GM12878 (cell line): Measurements from ENCODE around the gene CNTNAP2. TPM values are rescaled to one million over a fixed set of nuclear protein-coding genes. Genes with fewer than 3 reads are reported as not detected.

ENCODE experiments used
- ATAC-seq: fragments of 200-7000 bp; cut with Tn5 transposase; 3 replicates; pipeline ENCODE4 v1.9.1; 2020; ENCODE audit warnings: mild to moderate bottlenecking, moderate library complexity
- BruUV-seq: library from RNA; stranded (reverse); fragments of 400-500 nt; replicated peaks from 2 replicates; lab custom pipeline; 2021; lab: Mats Ljungman, UMichigan
- CTCF ChIA-PET: fragments of 300-600 bp; sonication (Branson Sonifier 250); formaldehyde crosslinking; extraction: SDS; loops from one replicate; lab custom pipeline; 2021; ENCODE audit warnings: inconsistent platforms; lab: Yijun Ruan, JAX
- POLR2A ChIA-PET: fragments of 350-600 bp; formaldehyde crosslinking; extraction: SDS; loops from one replicate; lab custom pipeline; 2021; ENCODE audit warnings: inconsistent platforms; lab: Charles Lee
- RAD21 ChIA-PET: fragments of 300-600 bp; sonication (Branson Sonifier 250); formaldehyde crosslinking; loops from one replicate; lab custom pipeline; 2023; ENCODE audit warnings: antibody characterized with exemption; ENCODE audit not compliant: unreplicated experiment; lab: Charles Lee
- SMC1A ChIA-PET: fragments of 300-600 bp; sonication (Branson Sonifier 250); formaldehyde crosslinking; loops from one replicate; lab custom pipeline; 2023; ENCODE audit not compliant: unreplicated experiment, uncharacterized antibody; lab: Charles Lee
- DNase-seq: peaks from one replicate; pipeline ENCODE4 v3.0.0-alpha.2; 2011; ENCODE audit warnings: low read depth, low spot score
- FAIRE-seq: peaks from 3 replicates; lab custom pipeline; 2011; peaks lifted over from hg19 to GRCh38; lab: Jason Lieb, UNC
- H2AFZ ChIP-seq: 2 replicates; pipeline ENCODE4 v1.6.0; 2011; ENCODE audit warnings: low read depth, low read length, control low read depth; ENCODE audit not compliant: control insufficient read depth
- H3K27ac ChIP-seq: 2 replicates; pipeline ENCODE4 v1.5.1; 2011; ENCODE audit warnings: control low read depth; ENCODE audit not compliant: control insufficient read depth, insufficient read depth
- H3K27me3 ChIP-seq, 2 experiments: replicated peaks in 1 of 2; 2 replicates each; pipeline versions ENCODE4 v1.6.0 to v1.6.1; 2011; ENCODE audit warnings: low read length in 1 of 2; ENCODE audit not compliant: control insufficient read depth in 2 of 2, insufficient read depth in 2 of 2
- H3K36me3 ChIP-seq, 2 experiments: 2 replicates each; pipeline ENCODE4 v1.5.1; 2011; ENCODE audit warnings: low read length in 1 of 2; ENCODE audit not compliant: control insufficient read depth in 2 of 2, insufficient read depth in 2 of 2
- H3K4me1 ChIP-seq: 2 replicates; pipeline ENCODE4 v1.6.1; 2011; ENCODE audit warnings: mild to moderate bottlenecking, low read length, moderate library complexity, mixed read lengths; ENCODE audit not compliant: control insufficient read depth, insufficient read depth
- H3K4me2 ChIP-seq: 2 replicates; pipeline ENCODE4 v1.6.0; 2011; ENCODE audit warnings: control low read depth; ENCODE audit not compliant: control insufficient read depth, insufficient read depth
- H3K4me3 ChIP-seq: fragments of 200-600 bp; sonication (generic); 2 replicates; pipeline ENCODE4 v1.5.1; 2016
- H3K79me2 ChIP-seq: 2 replicates; pipeline ENCODE4 v1.6.0; 2011; ENCODE audit warnings: low read length; ENCODE audit not compliant: control insufficient read depth, insufficient read depth
- H3K9ac ChIP-seq: 2 replicates; pipeline ENCODE4 v1.8.0; 2011; ENCODE audit warnings: low read length, control low read depth, mixed read lengths; ENCODE audit not compliant: control insufficient read depth, insufficient read depth
- H3K9me3 ChIP-seq: replicated peaks from 3 replicates; pipeline ENCODE4 v1.5.1; 2011; ENCODE audit warnings: mild to moderate bottlenecking, low read length; ENCODE audit not compliant: control insufficient read depth, insufficient read depth
- H4K20me1 ChIP-seq: 2 replicates; pipeline ENCODE4 v1.6.0; 2011; ENCODE audit not compliant: control insufficient read depth, insufficient read depth
- KDM1A ChIP-seq: fragments of 200-600 bp; sonication (generic); IDR thresholded peaks from 2 replicates; pipeline ENCODE4 v1.6.1; 2016; ENCODE audit warnings: borderline replicate concordance
- NR2C2 ChIP-seq: IDR thresholded peaks from 2 replicates; pipeline ENCODE4 v1.6.1; 2011; ENCODE audit warnings: borderline replicate concordance, low read depth; ENCODE audit not compliant: control insufficient read depth, insufficient read length
- NR2F1 ChIP-seq: fragments of 450-650 bp; conservative IDR thresholded peaks from 2 replicates; pipeline ENCODE4 v1.6.1; 2017; ENCODE audit warnings: mild to moderate bottlenecking
- PBX3 ChIP-seq: IDR thresholded peaks from 2 replicates; pipeline ENCODE4 v1.6.1; 2011; ENCODE audit warnings: mild to moderate bottlenecking, low read depth, low read length, moderate library complexity; ENCODE audit not compliant: insufficient replicate concordance
- RAD21 ChIP-seq: IDR thresholded peaks from 2 replicates; pipeline ENCODE4 v1.6.1; 2011; ENCODE audit warnings: mild to moderate bottlenecking, low read depth, low read length, moderate library complexity; ENCODE audit not compliant: insufficient read depth
- SMAD1 ChIP-seq: fragments of 450-650 bp; IDR thresholded peaks from 2 replicates; pipeline ENCODE4 v1.6.1; 2018; ENCODE audit warnings: mild to moderate bottlenecking, low read depth; ENCODE audit not compliant: partially characterized antibody
- SREBF2 ChIP-seq: IDR thresholded peaks from 2 replicates; pipeline ENCODE4 v1.6.1; 2012; ENCODE audit warnings: mild to moderate bottlenecking, low read length
- ZBTB33 ChIP-seq: fragments of 450-650 bp; IDR thresholded peaks from 2 replicates; pipeline ENCODE4 v1.6.1; 2017; ENCODE audit warnings: mild to moderate bottlenecking
- WGBS: methylation state at CpG from one replicate; pipeline ENCODE4 v1.1.6; 2016; ENCODE audit warnings: low lambda C conversion rate; ENCODE audit not compliant: insufficient replicate concordance, insufficient coverage; ENCODE audit errors: missing lambda C conversion rate; 5-methylcytosine and 5-hydroxymethylcytosine counted together
- in situ Hi-C: fragments of 300-500 bp; cut with MboI; formaldehyde crosslinking; loops from 9 replicates; pipeline ENCODE4 v1.14.3; 2018; ENCODE audit warnings: mixed read lengths
- intact Hi-C: fragments of 100-400 bp; cut with micrococcal nuclease; formaldehyde crosslinking; loops from one replicate; pipeline ENCODE4 v1.14.2; 2022; ENCODE audit not compliant: unreplicated experiment
- polyA plus RNA-seq, 11 experiments: library from polyadenylated mRNA; depleted of rRNA in 4 of 11; unstranded in 6 of 11; stranded (reverse) in 5 of 11; fragments of >200 nt; fragmentation: Nextera tagmentation in 4 of 11; fragmentation: Illumina TruSeq in 1 of 11; extraction: Ambion mirVana in 4 of 11; extraction: Trizol in 1 of 11; gene quantifications; 1 replicate in 1 of 11; 2 replicates in 10 of 11; pipeline versions ENCODE4 v1.2.1 to v1.2.3, GENCODE V29; 2011 to 2016; ENCODE audit warnings: inconsistent platforms in 2 of 11, missing spikeins in 2 of 11, low read depth in 1 of 11
- total RNA-seq, 4 experiments: library from RNA; depleted of rRNA in 3 of 4; stranded (reverse); fragments of >200 nt in 3 of 4; fragmentation: Illumina TruSeq in 1 of 4; extraction: Trizol in 1 of 4; gene quantifications; 2 replicates each; pipeline versions ENCODE4 v1.2.1 to v1.2.3, GENCODE V29; 2013 to 2021

The CNTNAP2 gene
- total and polyA plus RNA-seq, 10 of the 15 experiments (the other 5 are each of a cell fraction or from before 2014, with no cell fraction given): 0.03 to 0.08 (median 0.03) TPM; not detected in 7

GRCh38 chr7:146728611-146729010, 612.0 kb downstream of the CNTNAP2 start (continued):
- TF ChIP-seq PBX3 (no peak), NR2C2 (no peak), SMAD1 (no peak), NR2F1 (no peak), RAD21 (no peak)
- TF ChIP-seq, all 136 proteins: peak for 0

GRCh38 chr7:146731185-146731584, 614.6 kb downstream of the CNTNAP2 start:
- ChIA-PET RAD21 (no interaction called here), SMC1A (no interaction called here), POLR2A (no interaction called here), CTCF (no interaction called here)
- Histone ChIP-seq H3K27me3 (no peaks in the 10 kb centered on the region), H2AFZ (no peak overlapping the region), H3K36me3 (no peaks in the 10 kb centered on the region), H4K20me1 (no peaks in the 10 kb centered on the region), H3K9ac (no peak overlapping the region), H3K4me1 (no peaks in the 10 kb centered on the region), H3K4me2 (no peak overlapping the region), H3K27ac (no peak overlapping the region), H3K4me3 (no peak overlapping the region), H3K9me3 (no peaks in the 10 kb centered on the region), H3K79me2 (no peaks in the 10 kb centered on the region)
- FAIRE-seq: no peak
- WGBS: 1% methylated on average over 4 of the region's 4 CpGs
- ATAC-seq: no peak
- no peak for DNase-seq
- in situ Hi-C loops (no loop called here), intact Hi-C loops (no loop called here)
- TF ChIP-seq ZBTB33 (no peak), SREBF2 (no peak), KDM1A (no peak), SMAD1 (no peak)
- no TSS peak for BruUV-seq
